Measurements from ENCODE around the gene CPED1. TPM values are rescaled to one million over a fixed set of nuclear protein-coding genes. Genes with fewer than 3 reads are reported as not detected.

Gene CPED1
- total and polyA plus RNA-seq, 10 of the 15 experiments (the other 5 are each of a cell fraction or from before 2014, with no cell fraction given) = 0.01 to 0.77 (median 0.10) TPM; not detected in 1

- ATAC-seq = no peak
- intact Hi-C loops (cut with micrococcal nuclease; ENCODE audit: unreplicated experiment) (no loop called here), in situ Hi-C loops (cut with MboI) (no loop called here)
- DNase-seq (ENCODE audit: low read depth, low spot score) = no peak
- TF ChIP-seq NFIC (IDR thresholded peaks at IDR 0.05; ENCODE audit: low read depth, low read length) (no peak), SPI1 (IDR thresholded peaks at IDR 0.05; ENCODE audit: borderline replicate concordance, insufficient read depth, low read depth, low read length) (no peak), NFXL1 (IDR thresholded peaks at IDR 0.05; ENCODE audit: borderline replicate concordance) (no peak), STAT1 (conservative IDR thresholded peaks at IDR 0.05) (no peak), CBX5 (IDR thresholded peaks at IDR 0.05; ENCODE audit: low read depth) (no peak), YY1 (IDR thresholded peaks at IDR 0.05; ENCODE audit: low read depth, low read length) (no peak), BCL11A (IDR thresholded peaks at IDR 0.05; ENCODE audit: low read depth, low read length) (no peak), BCL3 (IDR thresholded peaks at IDR 0.05; ENCODE audit: borderline replicate concordance, insufficient read depth, low read depth, low read length, poor library complexity, severe bottlenecking) (no peak), BMI1 (IDR thresholded peaks at IDR 0.05; ENCODE audit: borderline replicate concordance) (no peak), REST (IDR thresholded peaks at IDR 0.05; ENCODE audit: low read depth, low read length) (no peak), RAD21 (IDR thresholded peaks at IDR 0.05; ENCODE audit: insufficient read depth, low read depth, low read length) (no peak), GABPA (IDR thresholded peaks at IDR 0.05; ENCODE audit: low read depth) (no peak), SIN3A (IDR thresholded peaks at IDR 0.05; ENCODE audit: low read depth, low read length) (no peak), POU2F2 (IDR thresholded peaks at IDR 0.05; ENCODE audit: borderline replicate concordance, low read depth, low read length) (no peak)
- TF ChIP-seq, protein P1, sequence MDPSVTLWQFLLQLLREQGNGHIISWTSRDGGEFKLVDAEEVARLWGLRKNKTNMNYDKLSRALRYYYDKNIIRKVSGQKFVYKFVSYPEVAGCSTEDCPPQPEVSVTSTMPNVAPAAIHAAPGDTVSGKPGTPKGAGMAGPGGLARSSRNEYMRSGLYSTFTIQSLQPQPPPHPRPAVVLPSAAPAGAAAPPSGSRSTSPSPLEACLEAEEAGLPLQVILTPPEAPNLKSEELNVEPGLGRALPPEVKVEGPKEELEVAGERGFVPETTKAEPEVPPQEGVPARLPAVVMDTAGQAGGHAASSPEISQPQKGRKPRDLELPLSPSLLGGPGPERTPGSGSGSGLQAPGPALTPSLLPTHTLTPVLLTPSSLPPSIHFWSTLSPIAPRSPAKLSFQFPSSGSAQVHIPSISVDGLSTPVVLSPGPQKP (IDR thresholded peaks at IDR 0.05; ENCODE audit: low read depth, low read length) = no peak
- peaks cover 3% of the 10 kb centered on the region; the same call in 1 of the 2 replicates for H4K20me1 ChIP-seq (ENCODE audit: control insufficient read depth, insufficient read depth)
- ChIA-PET POLR2A (no interaction called here), CTCF (no interaction called here), RAD21 (ENCODE audit: unreplicated experiment) (no interaction called here), SMC1A (ENCODE audit: uncharacterized antibody, unreplicated experiment) (interaction anchor here (1.0 kb wide), 1 partner anchor 77 kb away, joined by 3 read pairs; no protein-coding TSS in a partner anchor)
- no peak overlapping the region for H3K9ac ChIP-seq (ENCODE audit: control insufficient read depth, insufficient read depth, low read length)
- WGBS (ENCODE audit: insufficient coverage, insufficient replicate concordance, low lambda C conversion rate, missing lambda C conversion rate) = 98% methylated on average over 2 of the region's 2 CpGs
- H3K79me2 ChIP-seq (ENCODE audit: control insufficient read depth, insufficient read depth, low read length) = no peaks in the 10 kb centered on the region
- no peak overlapping the region for H3K4me2 ChIP-seq (ENCODE audit: control insufficient read depth, insufficient read depth)
- no TSS peak for BruUV-seq (replicated peaks)
- no peak overlapping the region for H3K4me3 ChIP-seq
- H3K36me3 ChIP-seq (ENCODE audit: control insufficient read depth in 2 of 2, insufficient read depth in 2 of 2, low read length in 1 of 2) = no peaks in the 10 kb centered on the region
- no peak overlapping the region for H3K27ac ChIP-seq (ENCODE audit: control insufficient read depth, insufficient read depth)
- FAIRE-seq = no peak
- H3K4me1 ChIP-seq (ENCODE audit: control insufficient read depth, insufficient read depth, low read length) = no peaks in the 10 kb centered on the region
- no peak overlapping the region for H2AFZ ChIP-seq (ENCODE audit: control insufficient read depth, low read depth, low read length)
- no peaks in the 10 kb centered on the region for H3K27me3 ChIP-seq (replicated peaks in 1 of 2; ENCODE audit: control insufficient read depth in 2 of 2, insufficient read depth in 2 of 2, low read length in 1 of 2)
- H3K9me3 ChIP-seq (replicated peaks; ENCODE audit: control insufficient read depth, insufficient read depth, low read length) = peaks cover 2% of the 10 kb centered on the region; the same call in 1 of the 3 replicates
These were observed 213.6 kb downstream of the CPED1 start for GRCh38 chr7:121202125-121202524.
